ENCODE measurements around the gene TMPRSS11F.
"Not testable (repeated sequence)": the region's sequence is repeated elsewhere in the genome, so short reads cannot be mapped to it uniquely, and the experiment has no call there.

TMPRSS11F gene

DNA sequence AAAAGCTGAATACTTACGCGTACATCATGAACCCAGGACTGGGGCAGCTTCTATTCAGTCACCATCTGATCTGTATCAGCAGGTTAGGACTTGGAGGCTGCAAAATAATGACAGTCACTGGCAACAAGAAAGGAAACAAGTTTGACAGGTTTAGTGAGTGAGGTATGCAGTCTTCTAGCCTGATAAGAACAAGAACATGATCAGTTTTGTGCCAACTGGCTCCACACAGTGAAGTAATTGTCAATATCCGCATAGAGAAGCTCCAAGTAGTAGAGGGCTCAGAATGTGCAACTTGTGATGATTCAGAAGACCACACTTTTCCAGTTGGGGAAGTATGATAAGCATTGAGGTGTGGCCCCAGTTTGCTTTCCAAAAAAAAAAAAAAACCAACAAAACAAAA is at the start of gene TMPRSS11F:
Gene TMPRSS11F (minus strand): TSS at position 77 of the 400 bp plus-strand sequence. CDS start 49 bp downstream, at position 28.
- no peak for DNase-seq

DNA sequence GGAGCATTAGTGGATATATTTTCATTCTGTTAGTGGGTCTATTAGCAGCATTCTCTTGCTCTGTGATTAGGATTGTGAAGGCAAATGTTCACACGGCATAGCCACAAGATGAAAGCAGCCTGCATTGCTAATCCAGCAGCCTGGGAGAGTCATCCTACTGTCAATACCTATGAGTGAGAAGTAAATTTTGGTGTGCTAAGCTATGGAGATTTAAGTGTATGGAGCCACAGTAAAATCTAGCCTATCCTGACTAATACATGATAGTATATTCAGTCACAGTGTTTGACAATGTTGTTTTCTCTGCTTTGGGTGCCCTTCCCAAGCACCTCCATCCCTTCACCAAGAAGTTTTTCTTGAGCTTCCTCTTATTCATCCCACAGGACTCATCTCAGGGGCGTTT is 47.2 kb upstream of the TMPRSS11F start:
- no peak for DNase-seq

GRCh38 chr4:68176500-68176899 is 46.8 kb upstream of the TMPRSS11F start:
- DNase-seq, result no peak

- peak; percentile 35 to 39 for DNase-seq
These were observed 46.0 kb upstream of the TMPRSS11F start for GRCh38 chr4:68175562-68176155.

- not testable (repeated sequence) for DNase-seq
These were observed 44.7 kb upstream of the TMPRSS11F start for GRCh38 chr4:68174389-68174788.

GRCh38 chr4:68172147-68172546 is 42.5 kb upstream of the TMPRSS11F start:
- DNase-seq, result not testable (repeated sequence)

DNA sequence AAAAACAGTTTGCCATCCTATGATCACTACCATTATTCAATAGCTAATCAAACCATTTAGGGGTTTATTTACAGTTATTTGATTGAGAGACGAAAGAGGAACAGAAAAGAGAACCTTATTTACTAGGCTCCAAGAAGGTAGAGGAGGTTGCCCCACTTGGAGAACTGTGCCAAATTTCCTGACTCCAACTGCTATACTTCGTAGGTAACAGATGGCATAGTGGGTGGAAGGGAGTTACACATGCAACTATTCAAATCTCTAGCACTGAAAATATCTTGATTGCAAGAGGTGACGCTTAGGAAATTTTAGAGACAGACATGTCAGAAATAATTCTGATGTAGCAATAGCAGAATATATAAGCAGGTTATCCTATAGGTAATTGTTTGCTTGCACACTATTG is 38.0 kb upstream of the TMPRSS11F start:
- no peak for DNase-seq

DNA sequence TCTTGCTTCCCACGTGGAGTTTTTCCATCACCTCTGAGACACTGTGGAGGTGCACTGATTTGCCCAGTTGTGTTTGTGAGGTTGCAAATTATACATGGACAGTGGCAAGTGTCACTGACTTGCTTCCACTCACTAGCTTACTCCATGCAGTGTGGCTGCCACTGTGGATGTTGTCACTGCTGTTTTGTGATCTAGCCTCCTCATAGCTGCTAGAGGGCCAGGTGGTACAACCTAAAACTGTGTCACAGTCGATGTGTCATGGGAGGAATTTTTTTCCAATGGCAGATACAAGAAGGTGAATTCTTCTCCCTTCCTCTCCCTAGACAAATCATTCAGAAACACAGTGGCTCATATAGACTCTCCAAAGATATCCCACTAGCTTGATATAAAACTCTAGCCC is 37.5 kb upstream of the TMPRSS11F start:
- no peak for DNase-seq

DNA sequence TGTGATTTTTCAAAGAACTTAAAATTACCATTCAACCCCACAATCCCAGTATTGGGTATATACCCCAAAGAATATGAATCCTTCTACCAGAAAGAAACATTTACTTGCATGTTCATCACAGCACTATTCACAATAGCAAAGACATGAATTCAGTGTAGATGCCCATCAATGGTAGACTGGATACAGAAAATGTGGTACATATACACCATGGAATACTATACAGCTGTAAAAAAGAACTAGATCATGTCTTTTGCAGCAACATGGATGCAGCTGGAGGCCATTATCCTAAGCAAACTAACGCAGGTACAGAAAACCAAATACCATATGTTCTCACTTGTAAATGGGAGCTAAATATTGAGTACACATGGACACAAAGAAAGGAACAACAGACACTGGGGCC is 34.1 kb upstream of the TMPRSS11F start:
- no peak for DNase-seq

- DNase-seq, result no peak
These were observed 32.5 kb upstream of the TMPRSS11F start for GRCh38 chr4:68162196-68162595.

GRCh38 chr4:68152411-68152810 is 22.7 kb upstream of the TMPRSS11F start:
- DNase-seq, result no peak

DNA sequence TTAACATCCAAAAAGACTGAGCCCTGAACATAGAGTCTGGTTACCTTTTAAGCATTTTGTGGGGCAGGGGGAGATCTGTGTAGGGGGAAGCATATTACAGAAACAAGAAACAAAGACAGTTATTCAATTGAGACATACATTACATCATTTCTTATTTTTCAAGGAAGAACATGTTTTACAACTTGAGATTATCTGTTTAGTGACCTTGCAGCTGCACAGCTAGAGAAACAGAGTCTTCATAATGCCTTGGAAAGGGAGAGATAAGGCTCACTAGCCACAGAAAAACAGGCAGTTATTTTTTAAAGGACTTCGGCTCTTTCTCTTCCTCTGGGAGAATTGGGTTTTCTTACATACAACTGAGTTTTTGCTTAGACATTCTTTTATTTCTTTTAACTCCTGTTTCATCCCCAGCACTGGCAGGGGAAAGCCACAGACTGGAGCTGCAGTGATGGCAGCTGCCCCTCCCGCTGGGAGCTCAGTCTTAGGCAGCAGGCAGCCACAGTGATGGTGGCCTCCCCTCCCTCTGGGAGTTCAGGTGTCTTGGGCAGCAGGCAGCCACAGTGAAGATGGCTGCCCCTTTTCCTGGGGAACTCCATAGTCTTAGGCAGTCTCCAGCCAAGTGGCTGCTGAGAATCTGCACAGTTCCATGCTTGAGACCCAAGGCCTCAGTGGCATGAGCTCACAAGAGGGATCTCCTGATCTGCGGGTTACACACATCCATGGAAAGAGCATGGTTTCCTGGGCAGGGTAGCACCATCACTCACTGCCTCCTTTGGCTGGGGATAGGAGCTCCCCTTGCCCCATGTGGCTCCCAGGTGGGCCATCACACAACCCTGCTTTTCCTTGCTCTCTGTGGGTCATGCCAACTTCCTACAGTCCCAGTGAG is 19.4 kb upstream of the TMPRSS11F start:
- no peak for DNase-seq

- DNase-seq, result no peak
These were observed 17.4 kb upstream of the TMPRSS11F start for GRCh38 chr4:68147079-68147478.

DNA sequence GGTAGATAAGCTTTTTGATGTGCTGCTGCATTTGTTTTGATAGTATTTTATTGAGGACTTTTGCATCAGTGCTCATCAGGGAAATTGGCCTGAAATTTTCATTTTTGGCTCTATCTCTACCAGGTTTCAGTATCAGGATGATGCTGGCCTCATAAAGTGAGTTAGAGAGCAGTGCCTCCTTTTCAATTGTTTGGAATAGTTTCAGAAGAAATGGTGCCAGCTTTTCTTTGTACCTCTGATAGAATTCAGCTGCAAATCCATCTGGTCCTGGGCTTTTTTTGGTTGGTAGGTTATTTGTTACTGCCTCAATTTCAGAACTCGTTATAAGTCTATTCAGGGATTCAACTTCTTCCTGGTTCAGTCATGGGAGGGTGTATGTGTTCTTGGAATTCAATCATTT is 15.6 kb upstream of the TMPRSS11F start:
- DNase-seq, result no peak

DNA sequence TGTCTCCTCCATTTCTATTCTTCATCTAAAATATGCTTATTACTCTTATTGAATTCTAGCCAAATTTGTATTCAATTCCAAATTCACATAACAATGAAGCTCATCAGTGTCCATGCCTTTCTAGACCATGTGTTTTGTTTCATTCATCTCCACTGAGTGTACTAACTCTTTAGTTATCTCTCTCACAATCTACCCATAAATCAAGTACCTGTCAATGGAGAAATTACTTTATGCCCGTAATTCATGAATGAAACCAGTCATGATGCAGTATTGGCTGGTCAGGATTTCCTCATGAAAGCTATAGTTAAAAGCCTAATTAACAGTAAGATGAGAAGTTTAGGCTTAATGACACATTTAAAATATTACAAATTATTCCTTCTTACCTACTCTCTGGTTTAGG is 12.2 kb upstream of the TMPRSS11F start:
- no peak for DNase-seq

GRCh38 chr4:68132342-68132741 is 2.7 kb upstream of the TMPRSS11F start:
- DNase-seq, result no peak

DNA sequence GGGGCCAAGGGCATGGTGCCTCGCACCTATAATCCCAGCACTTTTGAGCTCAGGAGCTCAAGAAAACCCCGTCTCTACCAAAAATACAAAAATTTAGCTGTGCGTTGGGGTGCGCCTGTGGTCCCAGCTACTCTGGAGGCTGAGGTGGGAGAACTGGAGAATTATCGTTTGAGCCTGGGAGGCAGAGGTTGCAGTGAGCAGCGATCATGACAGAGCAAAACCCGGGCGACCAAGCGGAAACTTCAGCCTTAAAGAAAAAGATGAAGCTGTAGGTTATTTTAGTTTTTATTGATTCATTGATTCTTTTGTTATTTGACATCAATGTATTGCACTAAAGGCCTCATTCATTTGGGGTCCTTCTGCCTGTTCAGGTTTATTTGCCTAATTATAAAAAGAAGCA is 5.4 kb downstream of the TMPRSS11F start:
- no peak for DNase-seq

DNA sequence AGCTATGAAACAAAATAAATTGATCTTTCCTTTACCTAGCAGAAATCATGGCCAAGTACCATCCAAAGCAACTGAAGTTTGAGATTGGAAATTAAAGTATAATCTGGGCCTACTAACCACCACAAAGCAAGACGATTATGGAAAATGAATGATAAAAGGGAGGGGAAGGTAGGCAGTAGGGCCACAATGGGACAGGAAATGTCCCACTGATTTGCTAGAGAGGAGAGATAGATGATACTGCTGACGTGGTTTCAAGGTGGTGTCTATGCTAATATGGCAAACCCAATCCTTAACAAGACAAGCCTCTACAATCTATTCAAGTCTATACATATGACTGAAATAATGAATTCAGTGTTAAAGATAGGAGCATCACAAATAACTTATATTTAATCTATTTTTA is 6.1 kb downstream of the TMPRSS11F start:
- no peak for DNase-seq

DNA sequence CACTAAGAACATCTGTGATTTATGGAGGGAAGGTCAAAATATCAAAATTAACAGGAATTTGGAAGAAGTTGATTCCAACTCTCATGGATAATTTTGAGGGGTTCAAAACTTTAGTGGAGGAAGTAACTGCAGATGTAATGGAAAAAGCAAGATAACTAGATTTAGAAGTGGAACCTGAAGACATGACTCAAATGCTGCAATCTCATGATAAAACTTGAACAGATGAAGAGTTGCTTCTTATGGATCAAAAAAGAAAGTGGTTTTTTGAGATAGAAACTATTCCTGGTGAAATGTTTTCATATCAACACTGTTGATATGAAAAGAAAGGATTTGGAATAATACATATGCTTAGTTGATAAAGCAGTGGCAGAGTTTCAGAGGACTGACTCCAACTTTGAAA is 9.7 kb downstream of the TMPRSS11F start:
- no peak for DNase-seq

DNA sequence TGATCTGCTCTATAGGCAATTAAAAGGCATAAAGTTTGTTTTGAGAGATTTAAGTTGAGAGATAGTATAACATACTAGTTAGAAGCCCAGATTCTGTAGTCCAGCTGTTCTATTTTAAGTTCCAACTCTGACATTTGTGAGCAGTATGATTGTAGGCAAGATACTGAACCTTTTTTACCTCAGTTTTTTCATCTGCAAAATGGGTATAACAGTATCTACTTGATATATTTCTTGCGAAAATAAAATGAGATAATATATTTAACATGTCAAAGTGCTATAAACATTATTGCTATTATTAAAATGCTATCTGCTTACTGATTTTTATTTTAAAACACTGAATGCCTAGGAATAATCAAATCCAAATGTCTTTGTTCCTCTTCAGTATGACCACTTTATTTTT is 19.2 kb downstream of the TMPRSS11F start:
- no peak for DNase-seq

DNA sequence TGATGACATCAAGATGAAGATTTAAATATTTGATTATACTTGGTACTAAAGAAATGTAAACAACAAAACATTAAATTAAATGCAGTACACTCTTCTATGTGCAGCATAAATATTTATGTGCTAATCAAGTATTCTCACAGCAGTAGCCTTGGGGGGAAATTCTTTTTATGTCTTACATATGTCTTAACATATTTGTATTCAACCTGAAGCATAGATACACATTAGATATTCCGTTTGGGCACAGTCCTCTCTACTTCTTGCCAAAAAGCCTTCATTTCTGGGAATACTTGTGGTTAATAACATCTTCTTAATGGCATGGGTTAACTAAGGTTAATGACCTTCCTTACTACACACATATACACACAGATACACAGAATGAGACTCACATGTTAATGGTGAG is 19.8 kb downstream of the TMPRSS11F start:
- DNase-seq, result no peak

GRCh38 chr4:68082758-68083157 is 46.9 kb downstream of the TMPRSS11F start:
- no peak for DNase-seq

- no peak for DNase-seq
These were observed 49.7 kb downstream of the TMPRSS11F start for GRCh38 chr4:68079928-68080327.

- no peak for DNase-seq
These were observed 51.9 kb downstream of the TMPRSS11F start for GRCh38 chr4:68077737-68078136.

- no peak for DNase-seq
These were observed 52.4 kb downstream of the TMPRSS11F start for GRCh38 chr4:68077301-68077700.
